Type B pancreatic cell (in vitro differentiated cells): ENCODE data around the gene UBE2E3. TPM values are rescaled to one million over a fixed set of nuclear protein-coding genes. Genes with fewer than 3 reads are reported as not detected.

Source experiments
- DNase-seq: peaks from one replicate; pipeline ENCODE4 v3.0.0; 2021; ENCODE audit warnings: mixed read lengths; ENCODE audit not compliant: unreplicated experiment; ENCODE audit errors: extremely low spot score
- H3K27ac Mint-ChIP-seq: 2 replicates; pipeline ENCODE4 v1.8.0; 2021; ENCODE audit warnings: mild to moderate bottlenecking, mixed read lengths
- H3K27me3 Mint-ChIP-seq: 2 replicates; pipeline ENCODE4 v1.8.0; 2021; ENCODE audit warnings: mixed read lengths
- H3K36me3 Mint-ChIP-seq: 2 replicates; pipeline ENCODE4 v1.8.0; 2021; ENCODE audit warnings: mixed read lengths
- H3K4me1 Mint-ChIP-seq: one replicate; pipeline ENCODE4 v1.8.0; 2021; ENCODE audit warnings: mixed read lengths; ENCODE audit not compliant: unreplicated experiment
- H3K4me3 Mint-ChIP-seq: 2 replicates; pipeline ENCODE4 v1.8.0; 2021; ENCODE audit warnings: mild to moderate bottlenecking, mixed read lengths
- H3K9me3 Mint-ChIP-seq: 2 replicates; pipeline ENCODE4 v1.8.0; 2021; ENCODE audit warnings: mixed read lengths
- total RNA-seq: library from RNA; stranded (reverse); gene quantifications from 2 replicates; pipeline ENCODE4 v1.2.1, GENCODE V29; 2021; ENCODE audit warnings: low replicate concordance
- TF ChIP-seq, protein P1 (sequence below): fragments of 200-600 bp; sonication (generic); conservative IDR thresholded peaks from 2 replicates; pipeline ENCODE4 v1.5.0; 2021; ENCODE audit warnings: antibody characterized with exemption, mild to moderate bottlenecking

Gene UBE2E3
- total RNA-seq, 1 donor from 2014 or later: 105 TPM

GRCh38 chr2:181103659-181104058 lies 123.3 kb downstream of the UBE2E3 start:
- DNase-seq: no peak
- TF ChIP-seq, protein P1, sequence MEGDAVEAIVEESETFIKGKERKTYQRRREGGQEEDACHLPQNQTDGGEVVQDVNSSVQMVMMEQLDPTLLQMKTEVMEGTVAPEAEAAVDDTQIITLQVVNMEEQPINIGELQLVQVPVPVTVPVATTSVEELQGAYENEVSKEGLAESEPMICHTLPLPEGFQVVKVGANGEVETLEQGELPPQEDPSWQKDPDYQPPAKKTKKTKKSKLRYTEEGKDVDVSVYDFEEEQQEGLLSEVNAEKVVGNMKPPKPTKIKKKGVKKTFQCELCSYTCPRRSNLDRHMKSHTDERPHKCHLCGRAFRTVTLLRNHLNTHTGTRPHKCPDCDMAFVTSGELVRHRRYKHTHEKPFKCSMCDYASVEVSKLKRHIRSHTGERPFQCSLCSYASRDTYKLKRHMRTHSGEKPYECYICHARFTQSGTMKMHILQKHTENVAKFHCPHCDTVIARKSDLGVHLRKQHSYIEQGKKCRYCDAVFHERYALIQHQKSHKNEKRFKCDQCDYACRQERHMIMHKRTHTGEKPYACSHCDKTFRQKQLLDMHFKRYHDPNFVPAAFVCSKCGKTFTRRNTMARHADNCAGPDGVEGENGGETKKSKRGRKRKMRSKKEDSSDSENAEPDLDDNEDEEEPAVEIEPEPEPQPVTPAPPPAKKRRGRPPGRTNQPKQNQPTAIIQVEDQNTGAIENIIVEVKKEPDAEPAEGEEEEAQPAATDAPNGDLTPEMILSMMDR: no peak
- H3K9me3 Mint-ChIP-seq: no peaks in the 10 kb centered on the region
- H3K4me3 Mint-ChIP-seq: no peak overlapping the region
- H3K36me3 Mint-ChIP-seq: no peaks in the 10 kb centered on the region
- H3K27ac Mint-ChIP-seq: no peak overlapping the region
- H3K4me1 Mint-ChIP-seq: peaks cover 14% of the 10 kb centered on the region
- peaks cover 7% of the 10 kb centered on the region for H3K27me3 Mint-ChIP-seq

- Mint-ChIP-seq H3K4me1 (peaks cover 14% of the 10 kb centered on the region), H3K4me3 (no peak overlapping the region), H3K27ac (no peak overlapping the region), H3K36me3 (no peaks in the 10 kb centered on the region), H3K27me3 (peaks cover 7% of the 10 kb centered on the region), H3K9me3 (no peaks in the 10 kb centered on the region)
- TF ChIP-seq, protein P1: peak; percentile 85
- no peak for DNase-seq
Measured at GRCh38 chr2:181104512-181105115, 124.2 kb downstream of the UBE2E3 start.

DNA sequence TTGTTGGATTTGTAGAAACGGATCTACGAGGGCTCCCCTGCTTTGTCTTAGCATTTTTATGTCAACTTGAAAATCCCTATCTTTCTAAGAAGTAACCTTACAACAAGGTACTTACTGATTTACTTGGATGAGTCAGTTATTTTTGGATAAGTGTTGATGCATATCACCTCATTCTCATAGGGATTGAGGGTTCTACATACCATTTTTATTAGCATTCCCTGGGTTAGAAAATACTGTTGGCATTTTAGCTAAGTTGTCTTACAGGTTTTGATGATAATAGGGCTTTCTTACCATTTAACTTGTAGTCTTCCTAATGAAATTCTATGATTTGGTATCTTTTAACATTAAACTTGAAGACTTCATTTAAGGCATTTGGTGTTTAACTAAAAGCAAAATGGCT lies 125.2 kb downstream of the UBE2E3 start:
- no peak for DNase-seq
- Mint-ChIP-seq H3K9me3 (no peaks in the 10 kb centered on the region), H3K4me1 (peaks cover 14% of the 10 kb centered on the region), H3K27me3 (peaks cover 7% of the 10 kb centered on the region), H3K4me3 (no peak overlapping the region), H3K27ac (no peak overlapping the region), H3K36me3 (no peaks in the 10 kb centered on the region)
- TF ChIP-seq, protein P1: no peak

- DNase-seq: no peak
- Mint-ChIP-seq H3K9me3 (no peaks in the 10 kb centered on the region), H3K4me1 (peaks cover 14% of the 10 kb centered on the region), H3K27me3 (peaks cover 7% of the 10 kb centered on the region), H3K36me3 (no peaks in the 10 kb centered on the region), H3K4me3 (no peak overlapping the region), H3K27ac (no peak overlapping the region)
- TF ChIP-seq, protein P1: no peak
Measured at GRCh38 chr2:181106229-181106628, 125.8 kb downstream of the UBE2E3 start.

DNA sequence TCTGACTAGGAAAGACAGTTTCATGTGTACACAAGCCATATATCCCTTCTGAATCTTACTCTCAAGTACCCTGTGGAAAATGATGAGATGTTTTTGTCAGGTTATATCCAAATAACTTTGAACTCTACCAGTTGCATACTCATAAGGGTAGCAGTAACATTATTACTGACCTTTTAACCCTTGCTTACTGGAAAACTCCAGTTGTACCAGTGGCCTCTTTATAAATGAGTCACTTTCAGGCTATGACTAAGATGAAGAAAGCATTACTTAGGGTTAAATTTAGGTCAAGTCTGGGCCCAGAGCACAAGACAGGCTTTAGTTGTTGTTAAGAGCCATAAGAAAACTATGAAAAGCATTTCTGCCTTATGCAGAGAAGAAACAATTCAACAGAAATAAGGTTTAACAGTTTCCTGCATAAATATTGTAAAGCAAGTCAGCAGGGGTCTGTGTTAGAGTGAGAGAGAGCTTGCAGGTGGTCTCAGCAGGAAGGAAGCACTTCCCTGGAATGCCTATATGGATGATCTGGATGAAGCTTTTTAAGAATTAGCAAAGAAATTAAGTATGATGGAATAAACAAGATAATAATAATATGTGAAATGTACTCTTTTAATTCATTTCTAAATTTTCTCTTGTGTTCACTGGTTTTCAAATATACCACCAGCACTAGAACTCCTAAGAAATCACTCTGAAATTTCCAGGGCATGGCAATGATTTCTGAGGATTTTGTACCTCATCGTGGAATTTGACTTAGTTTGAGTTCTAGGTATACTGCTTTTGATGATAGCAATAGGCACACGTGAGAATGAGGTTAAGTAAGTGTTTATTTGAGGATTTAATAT lies 126.6 kb downstream of the UBE2E3 start:
- Mint-ChIP-seq H3K36me3 (no peaks in the 10 kb centered on the region), H3K4me3 (no peak overlapping the region), H3K27ac (no peak overlapping the region), H3K9me3 (no peaks in the 10 kb centered on the region), H3K4me1 (peaks cover 14% of the 10 kb centered on the region), H3K27me3 (peaks cover 4% of the 10 kb centered on the region)
- TF ChIP-seq, protein P1: no peak
- DNase-seq: no peak
